HepG2 (cell line): Measurements from ENCODE around the gene CMTM1. TPM values are rescaled to one million over a fixed set of nuclear protein-coding genes. Genes with fewer than 3 reads are reported as not detected.

ENCODE experiments used
- CEBPB ChIP-seq: IDR thresholded peaks from 2 replicates; pipeline ENCODE4 v1.6.1; 2011; ENCODE audit warnings: low read depth, low read length, improper control_type of control experiment, borderline replicate concordance
- CENPBD1 ChIP-seq: sonication (generic); formaldehyde crosslinking; IDR thresholded peaks from 2 replicates; pipeline ENCODE4 v1.8.0; 2022; ENCODE audit warnings: missing genetic modification reagents, low read depth, mild to moderate bottlenecking, borderline replicate concordance
- GATA4 ChIP-seq: sonication (generic); IDR thresholded peaks from 2 replicates; pipeline ENCODE4 v1.6.1; 2016; ENCODE audit warnings: antibody characterized with exemption, low read depth, borderline replicate concordance
- HNF1A ChIP-seq, 2 experiments: sonication (generic) in 1 of 2; formaldehyde crosslinking in 1 of 2; IDR thresholded peaks; 2 replicates each; pipeline versions ENCODE4 v1.4.0 to v1.6.1; 2016 to 2020; ENCODE audit warnings: borderline replicate concordance in 1 of 2, low read depth in 1 of 2, mild to moderate bottlenecking in 1 of 2, missing genetic modification reagents in 1 of 2
- HNF4G ChIP-seq, 2 experiments: sonication (generic) in 1 of 2; formaldehyde crosslinking in 1 of 2; IDR thresholded peaks; 2 replicates each; pipeline versions ENCODE4 v1.4.0 to v1.6.1; 2011 to 2020; ENCODE audit warnings: borderline replicate concordance in 2 of 2, low read depth in 2 of 2, mild to moderate bottlenecking in 2 of 2, low read length in 1 of 2, missing genetic modification reagents in 1 of 2, moderate library complexity in 1 of 2
- MYPOP ChIP-seq: sonication (generic); formaldehyde crosslinking; IDR thresholded peaks from 2 replicates; pipeline ENCODE4 v1.8.1; 2023; ENCODE audit warnings: mild to moderate bottlenecking, moderate library complexity, missing genetic modification reagents
- NR2F1 ChIP-seq, 2 experiments: fragments of 450-650 bp in 1 of 2; formaldehyde crosslinking in 1 of 2; IDR thresholded peaks; 2 replicates each; pipeline versions ENCODE4 v1.5.0 to v1.6.1; 2016 to 2020; ENCODE audit warnings: mild to moderate bottlenecking in 1 of 2, missing compliant biosample characterization in 1 of 2, missing genetic modification reagents in 1 of 2, moderate library complexity in 1 of 2
- RERE ChIP-seq: IDR thresholded peaks from 2 replicates; pipeline ENCODE4 v1.6.1; 2016; ENCODE audit warnings: low read depth, missing genetic modification reagents, missing compliant biosample characterization
- TEF ChIP-seq: sonication (generic); formaldehyde crosslinking; IDR thresholded peaks from 2 replicates; pipeline ENCODE4 v1.5.0; 2020; ENCODE audit warnings: missing genetic modification reagents
- ZNF446 ChIP-seq: sonication (generic); formaldehyde crosslinking; IDR thresholded peaks from 2 replicates; pipeline ENCODE4 v1.5.0; 2020; ENCODE audit warnings: mild to moderate bottlenecking, missing genetic modification reagents
- ZXDC ChIP-seq: sonication (generic); formaldehyde crosslinking; IDR thresholded peaks from 2 replicates; pipeline ENCODE4 v1.5.0; 2020; ENCODE audit warnings: mild to moderate bottlenecking, missing genetic modification reagents
- polyA plus RNA-seq, 8 experiments: library from polyadenylated mRNA; depleted of rRNA in 3 of 8; stranded (reverse) in 7 of 8; unstranded in 1 of 8; fragments of >200 nt; fragmentation: Illumina TruSeq in 4 of 8; extraction: Trizol in 4 of 8; gene quantifications; 2 replicates each; pipeline versions ENCODE4 v1.2.1 to v1.2.3, GENCODE V29; 2011 to 2016; ENCODE audit warnings: low read depth in 4 of 8, missing spikeins in 1 of 8, mixed read lengths in 1 of 8; ENCODE audit not compliant: insufficient read depth in 1 of 8
- total RNA-seq, 5 experiments: library from RNA; depleted of rRNA; stranded (reverse); fragments of >200 nt; fragmentation: Illumina TruSeq; extraction: Trizol; gene quantifications; 2 replicates each; pipeline ENCODE4 v1.2.3, GENCODE V29; 2016; ENCODE audit warnings: low read depth in 1 of 5

The CMTM1 gene
- total and polyA plus RNA-seq, 2 of the 13 experiments (the other 11 are each of a cell fraction or from before 2014, with no cell fraction given) = 1.7 to 2.9 TPM

GRCh38 chr16:66614161-66614802, 48.0 kb downstream of the CMTM1 start (continued):
- no peak for TF ChIP-seq ZXDC
- TF ChIP-seq NR2F1 (CRISPR knock-in tag; IDR thresholded peaks at IDR 0.05) = no peak
- peak; percentile 45; the same call in 1 of the 2 replicates for TF ChIP-seq CEBPB
- no peak for TF ChIP-seq RERE (CRISPR knock-in tag)
- no peak for TF ChIP-seq ZNF446 (CRISPR knock-in tag)
- TF ChIP-seq GATA4 = peak; percentile 16; the same call in 1 of the 2 replicates
- TF ChIP-seq HNF4G (IDR thresholded peaks at IDR 0.05; ENCODE audit: borderline replicate concordance, low read depth, low read length) = peak; percentile 39; the same call in 1 of the 2 replicates
- TF ChIP-seq HNF4G (CRISPR knock-in tag; IDR thresholded peaks at IDR 0.05; ENCODE audit: borderline replicate concordance, low read depth) = no peak
- TF ChIP-seq MYPOP = no peak
- no peak for TF ChIP-seq HNF1A (IDR thresholded peaks at IDR 0.05; ENCODE audit: low read depth)
- no peak for TF ChIP-seq HNF1A (CRISPR knock-in tag; IDR thresholded peaks at IDR 0.05; ENCODE audit: borderline replicate concordance)
- TF ChIP-seq TEF = peak; percentile 89
- TF ChIP-seq CENPBD1 (CRISPR knock-in tag) = no peak
